ENCODE results near the gene GMPPA. TPM values are rescaled to one million over a fixed set of nuclear protein-coding genes. Genes with fewer than 3 reads are reported as not detected.

GMPPA gene
- total RNA-seq, 1 experiment from 2014 or later, result 32.0 TPM

GRCh38 chr2:219530048-219530963 is 31.6 kb downstream of the GMPPA start:
- no peaks in the 10 kb centered on the region for H3K36me3 Mint-ChIP-seq (ENCODE audit: insufficient read depth in 1 of 3, low read depth in 3 of 3)
- Histone ChIP-seq H3K9ac (ENCODE audit: extremely low read depth, insufficient read length, low read length) (no peak overlapping the region), H3K27ac (ENCODE audit: insufficient read length, low read depth, low read length) (no peak overlapping the region), H2BK120ac (ENCODE audit: low read depth, low read length, poor library complexity, severe bottlenecking) (no peak overlapping the region), H3K4me2 (ENCODE audit: insufficient read depth, insufficient read length, low read length) (peak overlapping the region; percentile 40), H2BK5ac (ENCODE audit: insufficient read length, low read length) (no peak overlapping the region), H2BK20ac (ENCODE audit: low read depth, low read length, poor library complexity, severe bottlenecking) (no peak overlapping the region), H3K18ac (ENCODE audit: insufficient read length, low read depth, low read length) (no peak overlapping the region), H3K14ac (ENCODE audit: insufficient read depth, low read length) (no peak overlapping the region), H3K4ac (ENCODE audit: low read depth, low read length) (no peak overlapping the region), H3K23ac (ENCODE audit: insufficient read length, low read depth, low read length) (no peak overlapping the region), H4K20me1 (ENCODE audit: control insufficient read depth, insufficient read depth, insufficient read length) (no peaks in the 10 kb centered on the region), H3K4me1 (ENCODE audit: insufficient read depth, low read length) (peaks cover 3% of the 10 kb centered on the region; the same call in 1 of the 2 replicates), H2AK5ac (ENCODE audit: insufficient read length, low read length) (no peak overlapping the region), H3K56ac (ENCODE audit: insufficient read length, low read depth, low read length) (no peak overlapping the region), H3T11ph (ENCODE audit: low read length) (no peak overlapping the region), H3K27me3 (ENCODE audit: insufficient read depth, low read length) (no peaks in the 10 kb centered on the region; the same call in 1 of the 2 replicates), H3K23me2 (ENCODE audit: insufficient read length, low read depth, low read length, poor library complexity, severe bottlenecking) (peaks cover 3% of the 10 kb centered on the region), H2AFZ (ENCODE audit: low read length) (no peak overlapping the region), H3K9me3 (ENCODE audit: control insufficient read depth, low read depth, low read length) (no peaks in the 10 kb centered on the region), H3K79me2 (ENCODE audit: insufficient read depth, low read length) (no peaks in the 10 kb centered on the region), H3K79me1 (ENCODE audit: insufficient read depth, low read depth, low read length, poor library complexity, severe bottlenecking) (no peaks in the 10 kb centered on the region), H2BK15ac (ENCODE audit: low read depth, low read length) (no peak overlapping the region), H2BK12ac (ENCODE audit: insufficient read length, low read depth, low read length) (no peak overlapping the region), H4K5ac (ENCODE audit: insufficient read length, low read depth, low read length) (no peak overlapping the region), H4K91ac (ENCODE audit: insufficient read length, low read depth, low read length) (no peak overlapping the region), H4K8ac (replicated peaks; ENCODE audit: insufficient read length, low read depth, low read length) (no peak overlapping the region)
- no peaks in the 10 kb centered on the region; a peak in 2 of 5 replicates for H3K9me3 Mint-ChIP-seq
- peak overlapping the region; percentile 22 to 67 for H3K4me3 Mint-ChIP-seq
- WGBS (ENCODE audit: extremely low coverage, insufficient read length, low lambda C conversion rate), result no CpG with 5 or more reads among the region's 21 CpGs
- H3K27me3 Mint-ChIP-seq (ENCODE audit: low read depth), result peaks cover 69% of the 10 kb centered on the region
- peak; percentile 98 for TF ChIP-seq CTCF (conservative IDR thresholded peaks at IDR 0.05)
- H3K4me1 Mint-ChIP-seq, result peaks cover 37 to 44% of the 10 kb centered on the region in 2 experiments
- peak; percentile 92 for DNase-seq
- peak overlapping the region in 1 of 3 experiments; percentile 15; a peak in 1 of 7 replicates for H3K27ac Mint-ChIP-seq
